Activated CD4-positive, alpha-beta T cell treated with anti-CD3 and anti-CD28 coated beads, Interleukin-2, amount 50 U/mL, for 1 hour (primary cell): Measurements from ENCODE around the gene PCDH15.

Experiments used
- DNase-seq: peaks from one replicate; pipeline ENCODE4 v3.0.0-alpha.2; 2020

PCDH15 gene

GRCh38 chr10:54108961-54109360, 692.1 kb downstream of the PCDH15 start:
- DNase-seq, result no peak

GRCh38 chr10:54096892-54097291, 704.1 kb downstream of the PCDH15 start:
- DNase-seq, result no peak

- no peak for DNase-seq
Measured at GRCh38 chr10:54094321-54094720, 706.7 kb downstream of the PCDH15 start.

DNA sequence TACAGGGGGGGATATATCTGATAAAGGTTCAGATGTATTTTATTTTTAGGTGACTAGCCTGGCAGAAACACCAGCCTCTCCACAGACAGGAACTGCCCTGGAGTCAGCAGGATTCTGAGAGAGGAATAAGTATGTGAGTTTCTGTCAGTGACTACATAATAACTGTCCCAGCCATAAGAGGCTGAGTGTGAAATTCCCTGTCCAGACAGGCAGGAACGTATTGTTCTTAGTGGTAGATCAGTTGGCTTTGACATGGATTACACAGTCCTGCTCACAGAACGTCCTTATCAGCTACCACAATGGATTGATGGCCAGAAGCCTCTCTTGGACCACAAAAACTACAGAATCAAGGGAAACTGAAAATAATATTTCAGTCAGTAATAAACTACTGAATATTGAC, 709.8 kb downstream of the PCDH15 start:
- DNase-seq, result no peak

DNA sequence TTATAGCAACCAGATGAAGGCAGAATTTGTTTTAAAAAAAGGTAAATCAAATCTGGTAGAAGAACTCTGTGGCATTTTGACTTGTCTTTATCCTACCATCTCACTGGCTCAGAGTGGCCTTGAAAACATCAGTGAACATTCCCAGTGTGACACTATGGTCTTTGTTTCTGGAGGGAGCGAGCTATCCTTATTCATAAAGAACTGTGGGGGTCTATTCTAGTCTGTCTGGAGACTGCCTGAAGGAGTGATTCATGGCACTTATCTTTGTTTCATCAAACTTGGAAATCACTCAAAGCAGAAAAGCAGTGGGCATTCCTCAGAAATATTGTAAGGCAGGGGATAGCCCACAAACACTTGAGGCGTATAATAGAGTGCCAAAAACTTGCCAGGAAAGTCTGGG, 719.1 kb downstream of the PCDH15 start:
- DNase-seq, result no peak

DNA sequence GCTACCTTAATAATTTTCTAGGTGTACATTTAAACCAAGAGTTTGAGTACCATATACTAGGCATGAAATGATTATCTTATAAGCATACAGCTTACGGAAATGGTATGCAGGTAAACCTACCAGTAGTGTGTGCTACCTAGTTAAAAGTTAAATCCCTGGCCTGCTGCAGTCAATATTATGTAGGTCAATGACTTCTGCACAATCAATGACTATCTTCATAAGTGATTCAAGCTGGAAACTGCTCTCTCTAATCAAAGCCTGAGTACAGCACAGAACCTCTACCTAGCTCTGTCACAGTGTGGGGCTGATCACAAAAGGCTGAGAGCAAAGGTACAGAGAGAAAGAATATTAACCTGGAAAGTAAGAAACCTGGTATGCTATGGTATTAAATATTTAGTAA, 733.7 kb downstream of the PCDH15 start:
- no peak for DNase-seq

DNA sequence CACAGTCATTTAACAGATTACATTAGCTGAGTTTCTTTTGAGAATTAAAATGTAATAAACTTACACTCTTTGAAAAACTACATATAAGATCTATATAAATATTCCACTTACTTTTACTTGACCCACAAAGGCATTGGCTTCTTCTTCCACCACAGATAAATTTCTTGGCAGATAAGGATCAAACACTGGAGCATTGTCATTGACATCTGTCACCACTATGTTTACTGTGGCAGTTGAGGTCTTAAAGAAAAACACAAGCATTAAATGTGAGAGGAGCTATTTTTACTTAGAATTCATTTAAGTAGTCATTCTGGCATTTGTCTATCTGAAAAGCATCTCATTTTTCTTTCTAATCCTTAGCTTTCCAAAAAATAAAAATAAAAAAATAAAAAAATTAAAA, 734.4 kb downstream of the PCDH15 start:
- DNase-seq, result no peak

DNA sequence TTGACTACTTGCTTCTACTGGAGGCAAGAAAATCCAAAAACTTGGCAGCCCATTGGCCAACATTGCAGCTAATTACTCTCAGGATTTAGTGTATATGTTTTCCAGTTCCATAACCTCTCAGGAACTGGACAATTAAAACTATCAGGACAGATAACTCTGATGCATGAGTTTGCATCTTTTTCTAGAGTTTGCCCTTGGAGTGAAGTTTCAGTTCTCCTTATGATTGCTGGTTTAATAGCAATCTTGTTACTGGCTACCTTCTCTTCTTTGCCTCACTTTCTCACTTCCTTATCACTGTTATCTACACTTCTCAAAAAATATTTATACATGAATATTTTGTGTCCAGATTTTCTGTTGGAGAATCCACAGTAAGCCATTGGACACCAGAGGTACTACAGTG, 735.9 kb downstream of the PCDH15 start:
- no peak for DNase-seq

DNA sequence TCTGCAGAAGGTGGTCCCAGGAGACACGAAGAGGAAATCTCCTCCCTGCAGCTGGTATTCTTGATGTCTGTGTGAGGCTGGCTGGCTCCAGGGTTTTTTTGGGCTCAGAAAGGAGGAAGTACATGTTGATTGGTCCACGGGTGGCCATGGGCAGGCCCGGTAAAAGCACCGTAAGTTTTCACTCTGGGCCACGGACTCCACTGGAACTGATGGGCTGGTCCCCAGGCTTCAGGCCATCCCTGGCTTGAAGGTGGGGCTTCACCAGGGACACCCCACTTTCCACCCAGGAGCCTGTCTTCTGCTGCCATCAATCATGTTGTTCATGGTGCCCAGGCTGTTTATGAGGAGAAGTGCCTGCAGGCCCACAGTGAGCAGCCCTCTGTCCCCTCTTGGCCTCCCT, 736.8 kb downstream of the PCDH15 start:
- no peak for DNase-seq

DNA sequence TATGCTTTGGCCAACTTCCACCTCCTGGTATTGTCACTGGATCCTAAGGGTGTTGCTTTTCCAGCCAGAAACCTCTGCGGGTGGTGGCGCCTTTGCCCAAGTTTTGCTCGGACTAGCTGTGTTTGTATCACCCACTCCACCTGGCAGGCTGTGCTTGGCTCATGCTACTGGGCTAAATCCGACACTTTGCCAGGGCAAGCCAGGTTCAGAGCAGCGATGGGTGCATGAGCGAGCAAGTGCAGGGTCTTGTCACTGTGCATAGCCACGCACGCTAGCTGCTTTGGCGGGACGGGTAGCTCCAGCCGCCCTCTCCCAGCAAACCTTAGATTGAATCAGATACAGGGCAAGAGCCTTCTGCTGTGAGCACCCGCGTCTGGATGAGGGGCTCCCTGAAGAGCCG, 737.5 kb downstream of the PCDH15 start:
- no peak for DNase-seq

- no peak for DNase-seq
Measured at GRCh38 chr10:54060572-54060971, 740.5 kb downstream of the PCDH15 start.

DNA sequence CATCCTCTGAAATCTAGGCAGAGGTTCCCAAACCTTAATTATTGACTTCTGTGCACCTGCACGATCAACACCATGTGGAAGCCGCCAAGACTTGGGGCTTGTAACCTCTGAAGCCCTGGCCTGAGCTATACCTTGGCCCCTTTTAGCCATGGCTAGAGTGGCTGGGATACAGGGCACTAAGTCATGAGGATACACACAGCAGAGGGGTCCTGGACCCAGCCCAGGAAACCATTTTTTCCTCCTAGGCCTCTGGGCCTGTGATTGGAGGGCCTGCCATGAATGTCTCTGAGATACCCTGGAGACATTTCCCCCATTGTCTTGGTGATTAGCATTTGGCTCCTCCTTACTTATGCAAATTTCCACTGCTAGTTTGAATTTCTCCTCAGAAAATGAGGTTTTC, 743.7 kb downstream of the PCDH15 start:
- no peak for DNase-seq

DNA sequence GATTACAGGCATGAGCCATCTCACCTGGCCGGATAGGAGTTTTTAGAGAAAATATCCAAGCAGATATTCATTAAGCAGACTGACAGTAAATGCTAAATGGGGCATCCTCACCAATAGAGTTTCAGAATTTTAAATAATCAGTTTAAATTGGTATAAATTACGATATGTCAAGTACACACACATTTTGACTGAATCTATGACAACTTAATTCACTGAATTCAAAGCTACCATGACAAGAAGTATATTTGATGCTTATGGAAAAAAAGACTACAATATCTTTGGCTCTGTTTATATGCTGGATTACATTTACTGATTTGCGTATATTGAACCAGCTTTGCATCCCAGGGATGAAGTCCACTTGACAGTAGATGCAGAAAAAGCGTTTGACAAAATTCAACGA, 774.7 kb downstream of the PCDH15 start:
- DNase-seq, result no peak

GRCh38 chr10:54011117-54011516, 789.9 kb downstream of the PCDH15 start:
- no peak for DNase-seq

DNA sequence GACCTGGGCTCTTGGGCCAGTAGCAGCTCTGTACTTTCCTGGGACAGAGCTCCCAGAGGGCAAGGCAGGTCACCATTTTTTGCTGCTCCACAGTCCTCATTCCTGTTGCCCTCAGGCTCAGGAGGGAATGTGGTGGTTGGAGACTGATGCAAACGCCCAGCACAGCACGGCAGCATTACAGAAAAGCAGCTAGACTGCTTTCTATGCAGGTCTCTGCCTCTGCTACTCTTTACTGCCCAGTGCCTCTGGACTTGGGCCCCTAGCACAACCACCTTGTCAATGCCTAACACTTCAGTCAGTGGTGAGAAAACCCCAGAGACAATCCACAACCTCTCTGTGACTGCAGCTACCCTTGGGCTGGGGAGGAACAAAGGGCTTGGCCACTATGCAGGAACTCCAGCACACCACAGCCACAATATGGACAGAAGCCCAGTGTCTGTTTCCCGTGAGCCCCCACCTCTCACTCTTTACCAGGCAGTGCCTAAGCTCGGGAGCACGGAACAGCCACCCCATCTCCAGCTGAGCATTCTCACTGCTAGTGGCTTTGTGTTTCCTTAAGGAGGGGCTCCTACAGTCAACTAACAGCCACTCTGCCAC, 790.6 kb downstream of the PCDH15 start:
- DNase-seq, result no peak

DNA sequence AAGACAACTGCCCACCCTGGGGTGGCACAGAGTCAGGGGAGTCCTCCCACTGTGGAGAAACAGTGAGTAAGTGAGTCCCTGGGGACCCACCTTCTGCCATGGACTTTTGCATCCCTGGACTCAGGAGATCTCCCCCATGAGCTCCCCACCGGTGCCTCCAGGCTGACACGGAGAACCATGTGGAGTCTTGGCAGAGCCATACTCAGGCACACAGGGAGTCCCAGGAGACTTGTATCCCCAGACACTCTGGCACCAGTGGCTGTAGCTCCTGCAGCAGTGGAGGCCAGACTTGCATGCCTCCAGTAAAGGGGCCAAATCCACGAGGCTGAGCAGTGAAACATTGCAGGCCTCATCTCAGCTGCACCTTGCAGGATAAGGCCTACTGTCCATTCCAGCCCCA, 791.4 kb downstream of the PCDH15 start:
- DNase-seq, result no peak

- no peak for DNase-seq
Measured at GRCh38 chr10:54002077-54002476, 799.0 kb downstream of the PCDH15 start.

DNA sequence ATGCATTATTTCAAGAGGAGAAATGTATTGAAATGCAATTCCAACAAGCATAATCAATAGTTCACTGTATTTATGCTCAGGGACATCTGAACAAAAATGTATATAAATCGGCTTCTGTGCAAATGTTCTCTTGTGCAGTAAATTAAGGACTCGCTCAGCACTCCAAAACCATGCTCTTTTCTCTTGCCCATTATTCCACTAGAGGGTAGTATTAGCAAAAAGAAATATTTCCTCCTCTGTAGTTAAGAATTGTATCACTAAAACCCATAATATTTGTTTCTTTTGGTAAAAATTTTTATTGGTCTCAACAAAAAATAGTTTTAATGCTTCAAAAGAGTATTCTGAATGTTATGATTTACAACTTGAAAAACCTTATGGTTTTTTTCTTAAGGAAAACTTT, 803.1 kb downstream of the PCDH15 start:
- no peak for DNase-seq

DNA sequence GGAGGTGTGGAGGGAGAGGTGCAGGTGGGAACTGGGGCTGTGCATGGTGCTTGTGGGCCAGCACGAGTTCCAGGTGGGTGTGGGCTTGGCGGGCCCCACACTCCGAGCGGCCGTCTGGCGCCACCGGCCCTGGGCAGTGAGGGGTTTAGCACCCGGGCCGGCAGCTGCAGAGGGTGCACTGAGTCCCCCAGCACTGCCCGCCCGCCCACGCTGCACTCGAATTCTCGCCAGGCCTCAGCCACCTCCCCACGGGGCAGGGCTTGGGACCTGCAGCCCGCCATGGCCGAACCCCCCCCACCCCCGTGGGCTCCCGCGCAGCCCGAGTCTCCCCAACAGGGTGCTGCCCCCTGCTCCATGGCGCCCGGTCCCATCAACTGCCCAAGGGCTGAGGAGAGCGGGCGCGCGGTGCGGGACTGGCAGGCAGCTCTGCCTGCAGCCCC, 810.2 kb downstream of the PCDH15 start:
- DNase-seq, result no peak

DNA sequence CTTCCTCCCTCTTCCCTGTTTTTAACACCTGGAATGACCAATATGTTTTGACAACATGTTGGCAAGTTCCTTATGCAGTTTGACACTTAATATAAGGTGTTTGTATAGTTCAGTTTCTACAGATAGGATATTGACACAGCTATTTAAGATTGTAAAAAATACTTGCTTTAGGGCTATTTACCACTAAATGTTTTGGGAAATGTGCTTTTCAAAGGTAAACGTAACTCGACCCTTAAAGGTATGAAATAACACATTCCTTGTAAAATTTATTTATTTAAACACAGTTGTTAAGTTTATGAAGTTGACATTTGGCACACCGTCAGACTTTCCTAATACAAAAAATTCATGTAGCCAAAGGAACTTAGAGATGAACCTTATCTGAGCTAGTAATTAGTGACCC, 817.6 kb downstream of the PCDH15 start:
- DNase-seq, result no peak

- DNase-seq, result no peak
Measured at GRCh38 chr10:53980210-53980609, 820.8 kb downstream of the PCDH15 start.

GRCh38 chr10:53978301-53978700, 822.7 kb downstream of the PCDH15 start:
- no peak for DNase-seq

DNA sequence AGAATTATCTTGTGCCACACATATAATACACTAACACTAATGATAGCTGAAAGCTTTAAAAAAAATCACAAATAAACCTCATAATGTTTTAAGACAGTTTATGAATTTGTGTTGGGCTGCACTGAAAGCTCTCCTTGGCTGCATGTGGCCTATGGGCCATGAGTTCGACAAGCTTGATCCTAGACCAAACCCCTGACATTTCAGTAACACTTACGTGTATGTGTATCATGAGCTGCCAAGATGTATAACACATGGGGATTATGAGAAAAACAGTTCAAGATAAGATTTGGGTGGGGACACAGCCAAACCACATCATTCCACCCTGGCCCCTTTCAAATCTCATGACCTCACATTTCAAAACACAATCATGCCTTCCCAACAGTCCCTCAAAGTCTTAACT, 823.8 kb downstream of the PCDH15 start:
- DNase-seq, result no peak

DNA sequence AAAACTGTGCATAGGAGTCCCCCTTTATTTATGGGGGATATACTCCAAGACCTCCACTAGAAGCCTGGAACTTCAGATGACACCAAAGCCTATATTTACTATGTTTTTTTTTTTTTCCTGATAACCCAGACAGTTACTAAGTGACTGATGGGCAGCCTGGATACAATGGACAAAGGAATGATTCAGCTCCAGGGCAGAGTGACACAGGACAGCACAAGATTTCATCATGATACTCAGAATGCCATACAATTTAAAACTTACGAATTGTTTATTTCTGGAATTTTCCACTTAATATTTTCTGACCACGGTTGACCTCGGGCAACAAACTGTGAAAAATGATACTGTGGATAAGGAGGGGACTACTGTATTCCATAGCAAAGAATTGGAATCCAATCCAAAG, 843.6 kb downstream of the PCDH15 start:
- no peak for DNase-seq

- DNase-seq, result no peak
Measured at GRCh38 chr10:53955091-53955490, 845.9 kb downstream of the PCDH15 start.
